Body of pancreas (tissue), 4 donors: ENCODE measurements around the gene PLCB2.

Source experiments
- POLR2A ChIP-seq, 3 donors: fragments of 450-650 bp; IDR thresholded peaks; one replicate each; pipeline ENCODE4 v1.6.1; 2016; ENCODE audit warnings: antibody characterized with exemption in 3 of 3, mild to moderate bottlenecking in 2 of 3
- TF ChIP-seq, protein P1 (sequence below), 7 experiments: fragments of 450-650 bp in 4 of 7; fragments of 200-600 bp in 3 of 7; sonication (generic) in 3 of 7; IDR thresholded peaks; one replicate each; pipeline ENCODE4 v1.5.1; 2016 to 2019; ENCODE audit warnings: antibody characterized with exemption in 7 of 7

DNA sequence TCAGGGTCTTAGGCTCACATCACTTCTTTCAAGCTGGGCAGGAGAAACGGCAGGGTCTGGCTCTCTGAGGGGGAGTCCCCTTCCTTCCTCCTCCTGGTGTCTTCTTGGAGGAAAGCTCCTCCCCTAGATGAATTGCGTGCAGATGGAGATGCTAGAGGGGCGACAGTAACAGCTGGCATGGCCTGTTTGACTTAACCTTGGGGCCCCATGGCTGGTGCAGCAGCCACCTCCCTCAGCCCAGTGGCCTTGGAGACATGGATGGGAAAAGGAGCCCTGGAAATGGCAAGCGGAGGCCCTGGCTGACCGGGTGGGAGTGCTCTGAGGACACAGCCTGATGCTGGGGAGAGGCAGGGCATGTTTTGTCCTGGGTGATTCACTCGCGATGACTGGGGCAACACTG is 48.7 kb downstream of the PLCB2 start:
- TF ChIP-seq, protein P1, sequence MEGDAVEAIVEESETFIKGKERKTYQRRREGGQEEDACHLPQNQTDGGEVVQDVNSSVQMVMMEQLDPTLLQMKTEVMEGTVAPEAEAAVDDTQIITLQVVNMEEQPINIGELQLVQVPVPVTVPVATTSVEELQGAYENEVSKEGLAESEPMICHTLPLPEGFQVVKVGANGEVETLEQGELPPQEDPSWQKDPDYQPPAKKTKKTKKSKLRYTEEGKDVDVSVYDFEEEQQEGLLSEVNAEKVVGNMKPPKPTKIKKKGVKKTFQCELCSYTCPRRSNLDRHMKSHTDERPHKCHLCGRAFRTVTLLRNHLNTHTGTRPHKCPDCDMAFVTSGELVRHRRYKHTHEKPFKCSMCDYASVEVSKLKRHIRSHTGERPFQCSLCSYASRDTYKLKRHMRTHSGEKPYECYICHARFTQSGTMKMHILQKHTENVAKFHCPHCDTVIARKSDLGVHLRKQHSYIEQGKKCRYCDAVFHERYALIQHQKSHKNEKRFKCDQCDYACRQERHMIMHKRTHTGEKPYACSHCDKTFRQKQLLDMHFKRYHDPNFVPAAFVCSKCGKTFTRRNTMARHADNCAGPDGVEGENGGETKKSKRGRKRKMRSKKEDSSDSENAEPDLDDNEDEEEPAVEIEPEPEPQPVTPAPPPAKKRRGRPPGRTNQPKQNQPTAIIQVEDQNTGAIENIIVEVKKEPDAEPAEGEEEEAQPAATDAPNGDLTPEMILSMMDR (IDR thresholded peaks at IDR 0.05): no peak
- no peak for TF ChIP-seq POLR2A (IDR thresholded peaks at IDR 0.05)
